ENCODE measurements around the gene RUNDC1.
A peak's percentile ranks its signal among the peaks of the same experiment; 100 is the strongest.

The RUNDC1 gene

DNA sequence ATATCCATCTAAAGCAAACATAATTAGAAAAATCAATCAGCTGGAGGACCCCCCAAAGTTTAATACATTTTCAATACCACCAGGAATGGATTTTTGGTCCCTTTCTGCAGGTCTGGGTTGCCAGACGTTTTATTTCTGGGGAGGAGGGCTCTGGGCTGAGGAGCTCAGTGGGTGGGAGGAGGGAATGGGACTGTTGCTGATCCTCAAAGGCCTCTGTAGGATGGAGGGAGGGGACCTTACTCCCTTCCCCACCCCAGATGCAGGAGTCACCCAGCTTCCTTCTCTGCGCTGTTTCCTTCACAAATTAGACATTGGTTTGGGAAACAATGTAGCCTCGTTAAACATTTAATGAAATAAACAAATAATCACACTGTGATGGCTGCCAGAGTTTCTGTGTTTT is 51.3 kb downstream of the RUNDC1 start:
- Histone ChIP-seq H4K91ac (ENCODE audit: low read depth, low read length) (no peak overlapping the region), H2AFZ (ENCODE audit: insufficient read depth, low read length, poor library complexity) (no peak overlapping the region), H3K4me3 (ENCODE audit: low read depth, low read length) (no peak overlapping the region), H4K12ac (ENCODE audit: low read depth, low read length) (no peak overlapping the region), H3K36me3 (ENCODE audit: control insufficient read depth in 1 of 2, insufficient read depth in 2 of 2, low read length in 2 of 2) (no peaks in the 10 kb centered on the region), H3K4me1 (ENCODE audit: control insufficient read depth in 1 of 2, insufficient read depth in 2 of 2, low read length in 2 of 2) (peaks cover 8 to 12% of the 10 kb centered on the region in 2 experiments), H2AK5ac (ENCODE audit: low read length) (no peak overlapping the region), H3K79me2 (ENCODE audit: control insufficient read depth, insufficient read depth, low read length, poor library complexity) (no peaks in the 10 kb centered on the region), H2BK5ac (ENCODE audit: low read depth, low read length, poor library complexity) (no peak overlapping the region), H3K9ac (ENCODE audit: low read length) (no peak overlapping the region), H3K27ac (ENCODE audit: low read depth, low read length) (no peak overlapping the region), H3K14ac (ENCODE audit: low read length) (no peak overlapping the region), H3K18ac (ENCODE audit: low read length) (no peak overlapping the region), H3K4me2 (ENCODE audit: low read length) (no peak overlapping the region), H3K4ac (ENCODE audit: low read depth, low read length) (no peak overlapping the region), H4K8ac (ENCODE audit: low read depth, low read length) (no peak overlapping the region), H3K79me1 (ENCODE audit: low read length) (no peaks in the 10 kb centered on the region), H3K9me3 (ENCODE audit: insufficient read depth, low read depth, low read length) (no peaks in the 10 kb centered on the region), H2BK120ac (ENCODE audit: insufficient read depth, low read length, poor library complexity) (no peak overlapping the region), H3K23ac (ENCODE audit: low read length) (no peak overlapping the region), H3K27me3 (ENCODE audit: insufficient read depth, low read length) (no peaks in the 10 kb centered on the region), H2BK12ac (ENCODE audit: low read length) (no peak overlapping the region)
- DNase-seq: no peak
- WGBS (ENCODE audit: extremely low coverage, insufficient coverage, insufficient read length): no CpG with 5 or more reads among the region's 3 CpGs

DNA sequence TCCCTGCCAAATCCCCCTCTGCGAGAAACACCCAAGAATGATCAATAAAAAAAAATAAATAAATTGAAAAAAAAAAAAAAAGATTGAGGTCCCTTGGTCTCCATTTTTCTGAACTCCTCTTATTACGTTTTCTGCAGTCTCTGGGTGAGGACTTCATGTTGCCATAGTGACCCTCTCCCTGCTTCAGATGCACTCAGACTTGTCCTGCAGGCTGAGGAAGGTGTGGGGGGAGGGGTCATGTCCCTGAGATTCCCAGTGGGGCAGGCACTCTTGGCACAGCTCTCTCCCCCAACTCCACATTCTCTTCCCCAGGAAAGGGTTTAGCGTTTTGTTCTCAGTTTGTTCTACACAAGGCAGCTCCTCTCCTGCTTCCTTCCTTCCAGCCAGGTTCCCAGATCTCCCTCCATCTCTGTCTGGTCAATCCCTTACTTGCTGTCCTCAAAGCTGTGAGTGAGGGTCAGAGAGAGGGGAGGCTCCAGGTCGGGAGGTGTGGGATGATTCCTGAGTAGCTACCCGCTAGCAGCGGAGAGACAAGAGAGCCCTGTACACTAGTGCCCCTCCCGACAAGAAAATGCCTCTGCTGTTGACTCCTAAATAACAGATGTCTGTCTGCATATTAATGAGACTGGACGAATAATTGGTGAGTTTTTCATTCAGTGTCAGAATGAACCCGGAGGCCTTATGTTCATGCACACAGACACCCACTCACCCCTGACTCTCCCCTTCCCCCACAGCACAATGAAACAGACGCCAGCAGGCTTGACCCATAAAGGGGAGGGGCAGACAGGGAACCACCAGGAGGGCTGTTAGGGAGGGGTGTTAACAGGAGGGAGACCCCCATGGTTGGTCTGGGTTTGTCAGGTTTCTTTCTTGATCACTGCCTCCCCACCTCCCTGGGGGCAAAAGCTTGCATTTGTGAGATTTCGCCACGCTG is 53.9 kb downstream of the RUNDC1 start:
- Histone ChIP-seq H3K36me3 (ENCODE audit: control insufficient read depth in 1 of 2, insufficient read depth in 2 of 2, low read length in 2 of 2) (no peaks in the 10 kb centered on the region), H4K8ac (ENCODE audit: low read depth, low read length) (peak overlapping the region; percentile 57), H3K27me3 (ENCODE audit: insufficient read depth, low read length) (no peaks in the 10 kb centered on the region), H3K18ac (ENCODE audit: low read length) (no peak overlapping the region), H3K14ac (ENCODE audit: low read length) (no peak overlapping the region), H2AK5ac (ENCODE audit: low read length) (no peak overlapping the region), H3K23ac (ENCODE audit: low read length) (no peak overlapping the region), H2BK12ac (ENCODE audit: low read length) (no peak overlapping the region), H3K4me2 (ENCODE audit: low read length) (peak overlapping the region; percentile 56), H2BK5ac (ENCODE audit: low read depth, low read length, poor library complexity) (no peak overlapping the region), H3K4me3 (ENCODE audit: low read depth, low read length) (no peak overlapping the region), H3K4ac (ENCODE audit: low read depth, low read length) (no peak overlapping the region), H3K79me2 (ENCODE audit: control insufficient read depth, insufficient read depth, low read length, poor library complexity) (no peaks in the 10 kb centered on the region), H3K79me1 (ENCODE audit: low read length) (no peaks in the 10 kb centered on the region), H2AFZ (ENCODE audit: insufficient read depth, low read length, poor library complexity) (peak overlapping the region; percentile 11), H3K4me1 (ENCODE audit: control insufficient read depth in 1 of 2, insufficient read depth in 2 of 2, low read length in 2 of 2) (peaks cover 8 to 12% of the 10 kb centered on the region in 2 experiments), H2BK120ac (ENCODE audit: insufficient read depth, low read length, poor library complexity) (peak overlapping the region; percentile 5), H3K27ac (ENCODE audit: low read depth, low read length) (no peak overlapping the region), H4K12ac (ENCODE audit: low read depth, low read length) (no peak overlapping the region), H4K91ac (ENCODE audit: low read depth, low read length) (no peak overlapping the region), H3K9ac (ENCODE audit: low read length) (no peak overlapping the region), H3K9me3 (ENCODE audit: insufficient read depth, low read depth, low read length) (no peaks in the 10 kb centered on the region)
- no CpG with 5 or more reads among the region's 12 CpGs for WGBS (ENCODE audit: extremely low coverage, insufficient coverage, insufficient read length)
- DNase-seq: no peak

DNA sequence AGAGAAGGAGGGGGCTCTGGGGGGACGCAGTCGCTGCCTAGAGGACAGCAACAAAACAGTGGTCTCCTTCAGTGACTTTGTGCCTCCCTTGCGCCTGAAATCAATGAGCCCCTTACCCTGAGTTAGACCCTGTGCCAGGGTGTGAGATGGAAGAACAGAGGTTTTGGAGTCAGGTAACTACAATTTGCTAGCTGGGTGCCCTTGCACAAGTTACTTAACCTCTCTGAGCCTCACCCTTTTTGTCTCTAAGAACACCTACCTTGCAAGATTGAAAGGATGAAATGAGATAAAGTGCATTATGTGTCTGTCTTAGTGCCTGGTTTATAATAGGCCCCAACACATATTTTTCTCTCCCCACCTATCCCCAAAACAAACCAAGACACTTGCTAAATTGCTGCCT is 54.5 kb downstream of the RUNDC1 start:
- no peak overlapping the region for H4K91ac ChIP-seq (ENCODE audit: low read depth, low read length)
- no peak overlapping the region for H2BK5ac ChIP-seq (ENCODE audit: low read depth, low read length, poor library complexity)
- no peak overlapping the region for H2AFZ ChIP-seq (ENCODE audit: insufficient read depth, low read length, poor library complexity)
- WGBS (ENCODE audit: extremely low coverage, insufficient coverage, insufficient read length): no CpG with 5 or more reads among the region's 3 CpGs
- peaks cover 8 to 10% of the 10 kb centered on the region in 2 experiments for H3K4me1 ChIP-seq (ENCODE audit: control insufficient read depth in 1 of 2, insufficient read depth in 2 of 2, low read length in 2 of 2)
- H3K9ac ChIP-seq (ENCODE audit: low read length): no peak overlapping the region
- no peak overlapping the region for H3K4me2 ChIP-seq (ENCODE audit: low read length)
- no peak for DNase-seq
- H3K4me3 ChIP-seq (ENCODE audit: low read depth, low read length): no peak overlapping the region
- no peaks in the 10 kb centered on the region for H3K79me1 ChIP-seq (ENCODE audit: low read length)
- no peak overlapping the region for H3K4ac ChIP-seq (ENCODE audit: low read depth, low read length)
- H3K23ac ChIP-seq (ENCODE audit: low read length): no peak overlapping the region
- no peak overlapping the region for H2BK120ac ChIP-seq (ENCODE audit: insufficient read depth, low read length, poor library complexity)
- no peak overlapping the region for H3K14ac ChIP-seq (ENCODE audit: low read length)
- no peak overlapping the region for H2BK12ac ChIP-seq (ENCODE audit: low read length)
- H3K79me2 ChIP-seq (ENCODE audit: control insufficient read depth, insufficient read depth, low read length, poor library complexity): no peaks in the 10 kb centered on the region
- no peak overlapping the region for H3K27ac ChIP-seq (ENCODE audit: low read depth, low read length)
- H4K8ac ChIP-seq (ENCODE audit: low read depth, low read length): no peak overlapping the region
- no peaks in the 10 kb centered on the region for H3K9me3 ChIP-seq (ENCODE audit: insufficient read depth, low read depth, low read length)
- H3K27me3 ChIP-seq (ENCODE audit: insufficient read depth, low read length): no peaks in the 10 kb centered on the region
- no peak overlapping the region for H3K18ac ChIP-seq (ENCODE audit: low read length)
- H2AK5ac ChIP-seq (ENCODE audit: low read length): no peak overlapping the region
- no peaks in the 10 kb centered on the region for H3K36me3 ChIP-seq (ENCODE audit: control insufficient read depth in 1 of 2, insufficient read depth in 2 of 2, low read length in 2 of 2)
- H4K12ac ChIP-seq (ENCODE audit: low read depth, low read length): no peak overlapping the region

DNA sequence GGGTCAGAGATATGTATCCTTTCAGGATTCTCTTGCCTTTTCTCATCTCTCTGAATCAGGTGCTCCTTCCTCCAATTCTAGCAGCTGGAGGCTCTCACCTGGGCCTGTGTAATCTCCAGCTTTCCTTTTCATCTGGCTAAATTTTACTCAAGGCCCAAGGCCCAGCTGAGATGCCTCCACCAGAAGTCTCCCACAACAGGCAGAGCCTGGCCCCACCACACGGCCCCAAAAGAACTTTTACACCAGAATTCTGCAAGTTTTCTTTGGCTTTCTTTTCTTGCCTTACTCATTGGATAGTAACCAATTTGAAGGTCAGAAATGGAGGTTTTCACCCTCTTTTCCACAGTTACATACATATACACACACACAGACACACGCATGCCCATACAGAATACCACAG is 59.3 kb downstream of the RUNDC1 start:
- H2BK5ac ChIP-seq (ENCODE audit: low read depth, low read length, poor library complexity): no peak overlapping the region
- H3K36me3 ChIP-seq (ENCODE audit: control insufficient read depth in 1 of 2, insufficient read depth in 2 of 2, low read length in 2 of 2): no peaks in the 10 kb centered on the region
- no peak for DNase-seq
- H4K91ac ChIP-seq (ENCODE audit: low read depth, low read length): no peak overlapping the region
- H3K79me2 ChIP-seq (ENCODE audit: control insufficient read depth, insufficient read depth, low read length, poor library complexity): no peaks in the 10 kb centered on the region
- no peak overlapping the region for H4K12ac ChIP-seq (ENCODE audit: low read depth, low read length)
- no peak overlapping the region for H2BK12ac ChIP-seq (ENCODE audit: low read length)
- WGBS (ENCODE audit: extremely low coverage, insufficient coverage, insufficient read length): no CpG with 5 or more reads among the region's 2 CpGs
- H4K8ac ChIP-seq (ENCODE audit: low read depth, low read length): no peak overlapping the region
- no peak overlapping the region for H3K4ac ChIP-seq (ENCODE audit: low read depth, low read length)
- H3K27ac ChIP-seq (ENCODE audit: low read depth, low read length): no peak overlapping the region
- no peak overlapping the region for H3K23ac ChIP-seq (ENCODE audit: low read length)
- no peaks in the 10 kb centered on the region for H3K9me3 ChIP-seq (ENCODE audit: insufficient read depth, low read depth, low read length)
- no peak overlapping the region for H2AFZ ChIP-seq (ENCODE audit: insufficient read depth, low read length, poor library complexity)
- H3K4me2 ChIP-seq (ENCODE audit: low read length): no peak overlapping the region
- no peaks in the 10 kb centered on the region for H3K27me3 ChIP-seq (ENCODE audit: insufficient read depth, low read length)
- no peak overlapping the region for H2AK5ac ChIP-seq (ENCODE audit: low read length)
- H3K9ac ChIP-seq (ENCODE audit: low read length): no peak overlapping the region
- H3K14ac ChIP-seq (ENCODE audit: low read length): no peak overlapping the region
- H3K18ac ChIP-seq (ENCODE audit: low read length): no peak overlapping the region
- no peaks in the 10 kb centered on the region for H3K79me1 ChIP-seq (ENCODE audit: low read length)
- no peak overlapping the region for H3K4me3 ChIP-seq (ENCODE audit: low read depth, low read length)
- no peak overlapping the region for H2BK120ac ChIP-seq (ENCODE audit: insufficient read depth, low read length, poor library complexity)
- no peaks in the 10 kb centered on the region for H3K4me1 ChIP-seq (ENCODE audit: control insufficient read depth in 1 of 2, insufficient read depth in 2 of 2, low read length in 2 of 2)

Measured in trophoblast cell (in vitro differentiated cells and primary cell).